Lower leg skin (tissue), 3 donors: ENCODE results near the gene OR1F1.

Experiments used
- CTCF ChIP-seq, 3 donors: fragments of 450-650 bp; IDR thresholded peaks; one replicate each; pipeline ENCODE4 v1.5.1; 2016; ENCODE audit warnings: antibody characterized with exemption in 3 of 3, mild to moderate bottlenecking in 3 of 3, moderate library complexity in 2 of 3
- POLR2A ChIP-seq, 2 donors: fragments of 450-650 bp; IDR thresholded peaks; one replicate each; pipeline ENCODE4 v1.6.1; 2016 to 2017; ENCODE audit warnings: antibody characterized with exemption in 2 of 2, mild to moderate bottlenecking in 1 of 2, moderate library complexity in 1 of 2

- TF ChIP-seq CTCF (IDR thresholded peaks at IDR 0.05) (no peak), POLR2A (IDR thresholded peaks at IDR 0.05) (no peak)
These were observed 47.2 kb upstream of the OR1F1 start for GRCh38 chr16:3140603-3141427.
